GM12872 (cell line): ENCODE data around the gene PIK3AP1.

ENCODE experiments used
- TF ChIP-seq, protein P1 (sequence below): IDR thresholded peaks from 3 replicates; pipeline ENCODE4 v1.5.1; 2011; ENCODE audit warnings: low read depth, mild to moderate bottlenecking, low read length, moderate library complexity; ENCODE audit not compliant: insufficient read depth

PIK3AP1 gene

DNA sequence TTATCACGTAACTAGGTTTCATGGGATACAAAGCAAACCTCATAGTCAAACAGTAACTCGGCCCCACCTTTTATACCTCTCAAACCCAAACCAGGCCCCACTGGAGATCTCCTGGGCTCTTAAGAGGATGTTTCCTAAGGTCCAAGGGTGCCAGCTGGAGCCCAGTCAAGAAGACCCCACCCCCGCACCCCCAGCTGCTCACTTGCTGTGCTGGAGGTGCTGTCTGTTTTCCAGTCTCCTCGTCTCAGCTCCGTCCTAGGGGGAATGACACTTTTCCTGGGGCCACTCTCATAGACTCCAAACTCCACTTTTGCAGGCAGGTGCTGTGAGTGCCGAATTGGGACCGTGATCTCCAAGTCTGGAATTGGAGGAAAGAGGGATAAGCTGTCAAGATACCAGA lies 110.8 kb downstream of the PIK3AP1 start:
- TF ChIP-seq, protein P1, sequence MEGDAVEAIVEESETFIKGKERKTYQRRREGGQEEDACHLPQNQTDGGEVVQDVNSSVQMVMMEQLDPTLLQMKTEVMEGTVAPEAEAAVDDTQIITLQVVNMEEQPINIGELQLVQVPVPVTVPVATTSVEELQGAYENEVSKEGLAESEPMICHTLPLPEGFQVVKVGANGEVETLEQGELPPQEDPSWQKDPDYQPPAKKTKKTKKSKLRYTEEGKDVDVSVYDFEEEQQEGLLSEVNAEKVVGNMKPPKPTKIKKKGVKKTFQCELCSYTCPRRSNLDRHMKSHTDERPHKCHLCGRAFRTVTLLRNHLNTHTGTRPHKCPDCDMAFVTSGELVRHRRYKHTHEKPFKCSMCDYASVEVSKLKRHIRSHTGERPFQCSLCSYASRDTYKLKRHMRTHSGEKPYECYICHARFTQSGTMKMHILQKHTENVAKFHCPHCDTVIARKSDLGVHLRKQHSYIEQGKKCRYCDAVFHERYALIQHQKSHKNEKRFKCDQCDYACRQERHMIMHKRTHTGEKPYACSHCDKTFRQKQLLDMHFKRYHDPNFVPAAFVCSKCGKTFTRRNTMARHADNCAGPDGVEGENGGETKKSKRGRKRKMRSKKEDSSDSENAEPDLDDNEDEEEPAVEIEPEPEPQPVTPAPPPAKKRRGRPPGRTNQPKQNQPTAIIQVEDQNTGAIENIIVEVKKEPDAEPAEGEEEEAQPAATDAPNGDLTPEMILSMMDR: no peak

DNA sequence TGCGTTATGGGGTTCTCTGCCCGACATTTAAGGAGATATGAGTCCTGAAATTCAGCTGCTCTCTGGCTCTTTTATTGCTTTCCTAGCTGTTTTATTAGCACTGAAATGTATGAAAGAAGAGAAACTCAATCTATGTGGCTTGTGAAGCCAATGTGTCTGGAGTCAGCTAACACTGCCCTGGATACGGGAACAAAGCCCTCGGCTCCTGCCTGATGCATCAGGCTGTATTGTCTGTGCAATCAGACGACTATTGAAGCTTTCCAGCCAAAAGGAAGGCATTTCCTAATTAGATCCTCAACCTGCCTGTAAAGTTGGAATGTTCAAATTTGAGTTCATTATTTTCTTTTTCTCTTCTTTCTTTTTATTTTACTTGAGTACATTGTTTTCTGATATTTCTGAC lies 111.5 kb downstream of the PIK3AP1 start:
- TF ChIP-seq, protein P1: no peak

DNA sequence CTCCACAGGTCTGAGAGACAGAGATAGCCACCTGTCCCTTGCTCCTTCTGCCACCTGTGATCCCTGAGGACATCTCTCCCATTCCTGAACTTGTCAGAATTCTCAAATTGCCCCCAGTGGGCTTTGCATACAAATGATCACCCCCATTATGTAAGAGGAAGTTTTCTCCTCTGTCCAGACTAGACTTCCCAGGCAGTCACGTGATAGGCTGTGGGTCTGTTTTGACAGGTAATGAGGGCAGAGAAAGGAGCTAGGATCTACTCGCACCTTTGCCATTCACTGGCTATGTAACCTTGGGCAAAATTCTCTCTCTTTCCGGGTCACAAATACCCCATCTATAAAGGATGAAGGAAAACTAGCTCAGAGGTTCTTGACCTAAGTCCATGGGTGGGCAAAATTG lies 112.1 kb downstream of the PIK3AP1 start:
- TF ChIP-seq, protein P1: no peak

DNA sequence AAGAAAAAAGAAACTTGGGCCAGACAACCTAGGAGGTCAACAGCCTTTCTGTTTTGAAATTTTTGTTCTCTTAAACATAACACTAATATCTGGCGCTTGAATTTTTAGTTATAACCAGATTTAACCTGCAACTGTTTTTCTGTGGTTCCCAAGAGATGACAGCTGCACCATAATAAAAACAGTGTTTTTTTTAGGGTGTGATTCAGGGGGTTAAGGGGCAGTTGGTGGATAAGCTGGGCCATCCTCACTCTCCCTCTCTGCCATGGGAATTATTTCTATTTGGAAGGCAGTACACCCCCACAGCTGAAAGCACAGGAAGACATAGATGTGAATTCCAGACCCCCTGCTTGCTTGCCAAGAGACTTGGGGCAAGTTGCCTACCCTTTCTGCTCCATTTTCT lies 113.4 kb downstream of the PIK3AP1 start:
- TF ChIP-seq, protein P1: no peak

DNA sequence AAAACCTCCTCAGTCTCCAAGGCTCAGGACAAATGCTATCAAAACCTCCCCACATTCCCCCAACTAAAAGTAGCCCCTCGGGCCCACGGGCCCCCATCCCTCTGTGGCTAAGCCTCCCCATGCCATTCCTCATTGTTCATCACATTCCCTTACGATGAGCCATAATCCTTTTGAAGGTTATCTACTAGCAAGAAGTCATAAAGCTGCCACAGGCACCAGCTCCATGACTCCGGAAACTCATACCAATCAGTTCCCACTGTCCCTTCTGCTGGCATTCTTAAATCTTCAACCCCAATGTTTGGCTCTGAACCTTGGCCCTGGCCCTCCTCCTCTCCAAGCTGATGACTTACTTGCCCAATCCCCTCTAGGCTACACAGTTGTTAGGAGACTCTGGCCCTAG lies 114.1 kb downstream of the PIK3AP1 start:
- TF ChIP-seq, protein P1: no peak

DNA sequence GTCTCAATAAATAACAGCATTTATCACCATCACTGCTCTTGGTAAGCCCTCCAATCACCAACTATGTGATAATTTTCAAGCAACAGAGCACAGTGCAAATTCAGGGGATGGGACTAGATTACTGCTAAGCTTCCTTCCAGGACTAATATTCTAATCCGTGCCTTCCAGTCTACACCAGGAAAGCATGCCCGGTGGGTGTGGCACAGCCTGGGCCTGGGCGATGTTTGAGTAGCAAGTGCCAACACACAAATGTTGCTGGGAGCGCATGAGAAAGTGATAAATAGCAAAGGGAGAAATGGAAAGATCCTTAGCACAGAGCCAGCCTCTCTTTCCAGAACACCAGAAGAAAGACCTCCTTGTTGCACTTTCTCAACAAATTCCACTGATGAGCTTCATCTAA lies 120.0 kb downstream of the PIK3AP1 start:
- TF ChIP-seq, protein P1: no peak

DNA sequence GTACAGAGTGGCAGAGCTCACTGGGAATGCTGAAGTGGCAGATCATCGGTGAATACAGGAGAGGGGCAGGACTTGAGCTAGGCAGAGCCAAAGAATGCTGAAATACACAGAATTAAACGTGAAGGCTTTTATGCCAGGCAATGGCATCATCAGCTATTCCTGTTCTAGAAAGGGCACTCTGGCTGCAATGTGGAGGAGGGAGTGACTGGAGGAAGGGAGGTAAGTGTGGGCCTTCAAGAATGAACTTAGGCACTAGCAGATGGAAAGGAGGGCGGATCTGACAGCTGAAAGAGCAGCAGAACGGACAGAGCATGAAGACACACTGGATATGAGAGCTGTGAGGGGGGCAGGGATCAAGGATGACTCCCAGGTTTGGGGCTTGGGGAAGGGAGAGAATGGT lies 121.5 kb downstream of the PIK3AP1 start:
- TF ChIP-seq, protein P1: no peak
